Neural crest cell (in vitro differentiated cells): ENCODE results near the gene RALGPS1. TPM values are rescaled to one million over a fixed set of nuclear protein-coding genes. Genes with fewer than 3 reads are reported as not detected.

ENCODE experiments used
- DNase-seq: peaks from one replicate; pipeline ENCODE4 v3.0.0; 2021; ENCODE audit warnings: low read depth, mixed read lengths, low spot score
- H3K27ac Mint-ChIP-seq: one replicate; pipeline ENCODE4 v1.8.0; 2021; ENCODE audit warnings: mild to moderate bottlenecking, mixed read lengths; ENCODE audit not compliant: unreplicated experiment
- H3K27me3 Mint-ChIP-seq: 2 replicates; pipeline ENCODE4 v1.8.0; 2021; ENCODE audit warnings: low read depth, mild to moderate bottlenecking, mixed read lengths
- H3K36me3 Mint-ChIP-seq: 2 replicates; pipeline ENCODE4 v1.8.0; 2021; ENCODE audit warnings: low read depth, mild to moderate bottlenecking, mixed read lengths
- H3K4me1 Mint-ChIP-seq: 2 replicates; pipeline ENCODE4 v1.8.0; 2021; ENCODE audit warnings: mixed read lengths
- H3K4me3 Mint-ChIP-seq: one replicate; pipeline ENCODE4 v1.8.0; 2021; ENCODE audit warnings: mild to moderate bottlenecking, mixed read lengths
- H3K9me3 Mint-ChIP-seq: 2 replicates; pipeline ENCODE4 v1.8.0; 2021; ENCODE audit warnings: mixed read lengths
- CTCF ChIP-seq: fragments of 200-600 bp; sonication (generic); conservative IDR thresholded peaks from 2 replicates; pipeline ENCODE4 v1.5.0; 2021; ENCODE audit warnings: antibody characterized with exemption, mild to moderate bottlenecking
- total RNA-seq: library from RNA; stranded (reverse); gene quantifications from 2 replicates; pipeline ENCODE4 v1.2.1, GENCODE V29; 2021

RALGPS1 gene
- total RNA-seq, 1 donor from 2014 or later: 11.7 TPM

- no peak overlapping the region for H3K27ac Mint-ChIP-seq
Measured at GRCh38 chr9:127199001-127199791, 284.6 kb downstream of the RALGPS1 start.

GRCh38 chr9:127200106-127200862 lies 285.7 kb downstream of the RALGPS1 start:
- Mint-ChIP-seq H3K27me3 (no peaks in the 10 kb centered on the region), H3K36me3 (no peaks in the 10 kb centered on the region), H3K4me3 (no peak overlapping the region), H3K27ac (peak overlapping the region; percentile 62), H3K9me3 (no peaks in the 10 kb centered on the region), H3K4me1 (no peaks in the 10 kb centered on the region)
- no peak for TF ChIP-seq CTCF
- DNase-seq: no peak

More at GRCh38 chr9:127199001-127199791, 284.6 kb downstream of the RALGPS1 start:
- TF ChIP-seq CTCF: peak; percentile 95
- H3K27me3 Mint-ChIP-seq: no peaks in the 10 kb centered on the region
- DNase-seq: peak; percentile 86
- no peaks in the 10 kb centered on the region for H3K4me1 Mint-ChIP-seq
- no peaks in the 10 kb centered on the region for H3K9me3 Mint-ChIP-seq
- no peak overlapping the region for H3K4me3 Mint-ChIP-seq
- H3K36me3 Mint-ChIP-seq: no peaks in the 10 kb centered on the region

GRCh38 chr9:127201071-127201541 lies 286.5 kb downstream of the RALGPS1 start:
- TF ChIP-seq CTCF: no peak
- H3K36me3 Mint-ChIP-seq: no peaks in the 10 kb centered on the region
- H3K27me3 Mint-ChIP-seq: no peaks in the 10 kb centered on the region
- H3K27ac Mint-ChIP-seq: no peak overlapping the region
- no peak for DNase-seq
- no peak overlapping the region for H3K4me3 Mint-ChIP-seq
- no peaks in the 10 kb centered on the region for H3K4me1 Mint-ChIP-seq
- H3K9me3 Mint-ChIP-seq: no peaks in the 10 kb centered on the region

- Mint-ChIP-seq H3K27ac (peak overlapping the region; percentile 35), H3K4me3 (no peak overlapping the region), H3K36me3 (no peaks in the 10 kb centered on the region), H3K9me3 (no peaks in the 10 kb centered on the region), H3K27me3 (no peaks in the 10 kb centered on the region), H3K4me1 (no peaks in the 10 kb centered on the region)
- DNase-seq: no peak
- no peak for TF ChIP-seq CTCF
Measured at GRCh38 chr9:127201731-127202130, 287.1 kb downstream of the RALGPS1 start.

- H3K36me3 Mint-ChIP-seq: no peaks in the 10 kb centered on the region
Measured at GRCh38 chr9:127202461-127203169, 288.0 kb downstream of the RALGPS1 start.

More at GRCh38 chr9:127202461-127203169, 288.0 kb downstream of the RALGPS1 start:
- H3K27me3 Mint-ChIP-seq: no peaks in the 10 kb centered on the region
- TF ChIP-seq CTCF: no peak
- H3K4me1 Mint-ChIP-seq: no peaks in the 10 kb centered on the region
- no peaks in the 10 kb centered on the region for H3K9me3 Mint-ChIP-seq
- H3K27ac Mint-ChIP-seq: no peak overlapping the region
- no peak for DNase-seq
- H3K4me3 Mint-ChIP-seq: no peak overlapping the region
